ENCODE results near the gene TGIF2. TPM values are rescaled to one million over a fixed set of nuclear protein-coding genes. Genes with fewer than 3 reads are reported as not detected.

The TGIF2 gene
- total RNA-seq, 1 donor from 2014 or later, result 12.4 TPM

GRCh38 chr20:36599912-36600345, 26.5 kb downstream of the TGIF2 start:
- no peak for TF ChIP-seq CTCF (IDR thresholded peaks at IDR 0.05)
- H3K9me3 ChIP-seq, result no peaks in the 10 kb centered on the region
- no peaks in the 10 kb centered on the region for H3K27me3 ChIP-seq (ENCODE audit: low read depth)
- intact Hi-C loops (cut with DNase I), result no loop called here
- H3K27ac ChIP-seq, result no peak overlapping the region
- ATAC-seq, result no peak
- H3K36me3 ChIP-seq, result no peaks in the 10 kb centered on the region
- DNase-seq, result no peak
- no peak overlapping the region for H3K4me3 ChIP-seq
- peaks cover 9% of the 10 kb centered on the region for H3K4me1 ChIP-seq

- no peak for TF ChIP-seq CTCF (IDR thresholded peaks at IDR 0.05)
- intact Hi-C loops (cut with DNase I), result no loop called here
- no peak for ATAC-seq
- no peak overlapping the region for H3K27ac ChIP-seq
- no peak overlapping the region for H3K4me3 ChIP-seq
- DNase-seq, result no peak
- no peaks in the 10 kb centered on the region for H3K36me3 ChIP-seq
- H3K4me1 ChIP-seq, result peaks cover 7% of the 10 kb centered on the region
- H3K9me3 ChIP-seq, result no peaks in the 10 kb centered on the region
- H3K27me3 ChIP-seq (ENCODE audit: low read depth), result no peaks in the 10 kb centered on the region
These were observed 28.1 kb downstream of the TGIF2 start for GRCh38 chr20:36601540-36601939.

- peak overlapping the region; percentile 90 for H3K27ac ChIP-seq
- peaks cover 24% of the 10 kb centered on the region for H3K36me3 ChIP-seq
- peak overlapping the region; percentile 82 for H3K4me3 ChIP-seq
- intact Hi-C loops (cut with DNase I), result no loop called here
- no peak for TF ChIP-seq CTCF (IDR thresholded peaks at IDR 0.05)
- H3K27me3 ChIP-seq (ENCODE audit: low read depth), result no peaks in the 10 kb centered on the region
- H3K4me1 ChIP-seq, result peaks cover 24% of the 10 kb centered on the region
- ATAC-seq, result peak; percentile 15 to 18
- no peaks in the 10 kb centered on the region for H3K9me3 ChIP-seq
- peak; percentile 64 for DNase-seq
These were observed 31.6 kb downstream of the TGIF2 start for GRCh38 chr20:36604952-36605398.

- intact Hi-C loops (cut with DNase I), result no loop called here
These were observed 32.2 kb downstream of the TGIF2 start, which contains the start of gene RAB5IF for GRCh38 chr20:36605399-36606157. Gene RAB5IF (plus strand): TSS chr20:36605779. CDS start chr20:36605952, 173 bp downstream.

More at GRCh38 chr20:36605399-36606157, 32.2 kb downstream of the TGIF2 start, which contains the start of gene RAB5IF:
- ATAC-seq (peak; percentile 98), DNase-seq (peak; percentile 99)
- Histone ChIP-seq H3K27me3 (ENCODE audit: low read depth) (no peaks in the 10 kb centered on the region), H3K27ac (peak within 1 kb of the TSS; percentile 90), H3K36me3 (peaks cover 30% of the 10 kb centered on the region), H3K4me3 (peak within 1 kb of the TSS; percentile 82), H3K4me1 (peaks cover 24% of the 10 kb centered on the region), H3K9me3 (no peaks in the 10 kb centered on the region)
- peak; percentile 90 for TF ChIP-seq CTCF (IDR thresholded peaks at IDR 0.05)

Measured in lower lobe of right lung (tissue), 2 donors.